Parathyroid adenoma (tissue), 2 donors: ENCODE results near the gene BOK.

Experiments used
- H2AFZ ChIP-seq: fragments of 300-600 bp; sonication (generic); one replicate; pipeline ENCODE4 v1.7.0; 2017; ENCODE audit warnings: antibody characterized with exemption, mild to moderate bottlenecking
- H3K27ac ChIP-seq: fragments of 300-600 bp; sonication (generic); one replicate; pipeline ENCODE4 v1.7.0; 2017
- H3K27me3 ChIP-seq: fragments of 300-600 bp; sonication (generic); one replicate; pipeline ENCODE4 v1.7.0; 2017; ENCODE audit warnings: low read length; ENCODE audit not compliant: control insufficient read depth, insufficient read depth
- H3K36me3 ChIP-seq: fragments of 300-600 bp; sonication (generic); one replicate; pipeline ENCODE4 v1.7.0; 2017; ENCODE audit warnings: low read length; ENCODE audit not compliant: control insufficient read depth, insufficient read depth
- H3K4me1 ChIP-seq: fragments of 300-600 bp; sonication (generic); one replicate; pipeline ENCODE4 v1.7.0; 2017; ENCODE audit warnings: control low read depth
- H3K4me2 ChIP-seq: fragments of 300-600 bp; sonication (generic); one replicate; pipeline ENCODE4 v1.7.0; 2017; ENCODE audit warnings: low read length
- H3K4me3 ChIP-seq: fragments of 300-600 bp; sonication (generic); one replicate; pipeline ENCODE4 v1.7.0; 2017; ENCODE audit warnings: low read depth, low read length
- H3K79me2 ChIP-seq: fragments of 300-600 bp; sonication (generic); one replicate; pipeline ENCODE4 v1.7.0; 2017; ENCODE audit warnings: control low read depth
- H3K9ac ChIP-seq: fragments of 300-600 bp; sonication (generic); one replicate; pipeline ENCODE4 v1.7.0; 2017; ENCODE audit warnings: mild to moderate bottlenecking
- H3K9me3 ChIP-seq: fragments of 300-600 bp; sonication (generic); one replicate; pipeline ENCODE4 v1.7.0; 2017; ENCODE audit warnings: low read length; ENCODE audit not compliant: control insufficient read depth
- TF ChIP-seq, protein P1 (sequence below): fragments of 300-600 bp; sonication (generic); IDR thresholded peaks from one replicate; pipeline ENCODE4 v1.7.0; 2017; ENCODE audit warnings: antibody characterized with exemption, mild to moderate bottlenecking
- donor health status: primary hyperparathyroidism.

The BOK gene

DNA sequence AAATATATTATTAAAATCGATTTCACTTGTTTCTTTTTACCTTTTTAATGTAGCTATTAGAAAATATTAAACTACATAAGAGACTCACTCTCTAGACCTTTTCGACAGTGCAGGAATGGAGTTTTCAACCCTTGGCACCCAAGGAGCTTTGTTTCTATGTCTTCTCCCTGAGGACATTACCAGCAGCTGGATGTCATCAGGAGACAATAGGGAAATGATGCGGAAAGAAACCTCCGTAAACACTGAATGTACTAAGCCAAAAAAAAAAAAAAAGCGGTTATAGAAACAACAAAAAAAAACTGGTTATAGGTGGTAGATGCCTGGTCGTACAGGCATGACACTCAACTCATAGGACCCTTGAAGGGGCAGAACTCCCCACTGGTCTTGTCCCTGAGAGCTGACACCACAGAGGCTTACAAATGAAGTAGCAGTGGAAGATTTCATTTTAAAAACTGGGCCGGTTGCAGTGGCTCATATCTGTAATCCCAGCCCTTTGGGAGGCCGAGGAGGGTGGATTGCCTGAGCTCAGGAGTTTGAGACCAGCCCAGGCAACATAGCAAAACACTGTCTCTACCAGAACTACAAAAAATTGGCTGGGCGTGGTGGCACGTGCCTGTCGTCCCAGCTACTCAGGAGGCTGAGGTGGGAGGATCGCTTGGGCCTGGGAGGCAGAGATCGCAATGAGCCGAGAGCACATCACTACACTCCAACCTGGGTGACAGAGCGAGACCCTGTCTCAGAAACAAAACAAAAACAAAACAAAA, 54.7 kb downstream of the BOK start:
- H3K9me3 ChIP-seq = no peaks in the 10 kb centered on the region
- no peak overlapping the region for H3K27ac ChIP-seq
- peaks cover 48% of the 10 kb centered on the region for H3K79me2 ChIP-seq
- peaks cover 9% of the 10 kb centered on the region for H3K4me1 ChIP-seq
- TF ChIP-seq, protein P1, sequence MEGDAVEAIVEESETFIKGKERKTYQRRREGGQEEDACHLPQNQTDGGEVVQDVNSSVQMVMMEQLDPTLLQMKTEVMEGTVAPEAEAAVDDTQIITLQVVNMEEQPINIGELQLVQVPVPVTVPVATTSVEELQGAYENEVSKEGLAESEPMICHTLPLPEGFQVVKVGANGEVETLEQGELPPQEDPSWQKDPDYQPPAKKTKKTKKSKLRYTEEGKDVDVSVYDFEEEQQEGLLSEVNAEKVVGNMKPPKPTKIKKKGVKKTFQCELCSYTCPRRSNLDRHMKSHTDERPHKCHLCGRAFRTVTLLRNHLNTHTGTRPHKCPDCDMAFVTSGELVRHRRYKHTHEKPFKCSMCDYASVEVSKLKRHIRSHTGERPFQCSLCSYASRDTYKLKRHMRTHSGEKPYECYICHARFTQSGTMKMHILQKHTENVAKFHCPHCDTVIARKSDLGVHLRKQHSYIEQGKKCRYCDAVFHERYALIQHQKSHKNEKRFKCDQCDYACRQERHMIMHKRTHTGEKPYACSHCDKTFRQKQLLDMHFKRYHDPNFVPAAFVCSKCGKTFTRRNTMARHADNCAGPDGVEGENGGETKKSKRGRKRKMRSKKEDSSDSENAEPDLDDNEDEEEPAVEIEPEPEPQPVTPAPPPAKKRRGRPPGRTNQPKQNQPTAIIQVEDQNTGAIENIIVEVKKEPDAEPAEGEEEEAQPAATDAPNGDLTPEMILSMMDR = no peak
- H3K4me2 ChIP-seq = no peak overlapping the region
- H2AFZ ChIP-seq = no peak overlapping the region
- H3K27me3 ChIP-seq = no peaks in the 10 kb centered on the region
- no peak overlapping the region for H3K9ac ChIP-seq
- no peak overlapping the region for H3K4me3 ChIP-seq
- no peaks in the 10 kb centered on the region for H3K36me3 ChIP-seq

DNA sequence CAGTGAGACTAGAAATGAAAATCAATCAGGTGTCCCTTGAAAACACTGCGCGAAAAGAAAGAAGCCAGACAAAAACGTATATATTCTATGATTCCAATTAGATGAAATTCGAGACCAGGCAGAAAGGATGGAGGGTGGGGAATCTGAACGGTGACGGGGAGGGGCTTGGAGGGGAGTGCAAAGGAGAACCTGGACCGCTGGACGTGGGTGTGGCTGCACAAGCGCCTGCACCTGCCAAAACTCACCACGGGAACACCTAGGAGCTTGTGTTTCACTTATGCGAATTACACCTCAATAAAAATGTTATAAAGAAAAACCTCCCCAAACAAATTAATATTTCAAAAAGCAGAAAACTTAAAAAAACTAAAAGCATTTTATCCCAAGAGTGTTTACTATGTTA, 56.5 kb downstream of the BOK start:
- Histone ChIP-seq H3K36me3 (no peaks in the 10 kb centered on the region), H3K9me3 (no peaks in the 10 kb centered on the region), H3K27ac (no peak overlapping the region), H3K4me1 (peaks cover 13% of the 10 kb centered on the region), H3K27me3 (no peaks in the 10 kb centered on the region), H3K9ac (no peak overlapping the region), H2AFZ (no peak overlapping the region), H3K4me3 (no peak overlapping the region), H3K4me2 (no peak overlapping the region), H3K79me2 (peaks cover 55% of the 10 kb centered on the region)
- TF ChIP-seq, protein P1 = no peak

DNA sequence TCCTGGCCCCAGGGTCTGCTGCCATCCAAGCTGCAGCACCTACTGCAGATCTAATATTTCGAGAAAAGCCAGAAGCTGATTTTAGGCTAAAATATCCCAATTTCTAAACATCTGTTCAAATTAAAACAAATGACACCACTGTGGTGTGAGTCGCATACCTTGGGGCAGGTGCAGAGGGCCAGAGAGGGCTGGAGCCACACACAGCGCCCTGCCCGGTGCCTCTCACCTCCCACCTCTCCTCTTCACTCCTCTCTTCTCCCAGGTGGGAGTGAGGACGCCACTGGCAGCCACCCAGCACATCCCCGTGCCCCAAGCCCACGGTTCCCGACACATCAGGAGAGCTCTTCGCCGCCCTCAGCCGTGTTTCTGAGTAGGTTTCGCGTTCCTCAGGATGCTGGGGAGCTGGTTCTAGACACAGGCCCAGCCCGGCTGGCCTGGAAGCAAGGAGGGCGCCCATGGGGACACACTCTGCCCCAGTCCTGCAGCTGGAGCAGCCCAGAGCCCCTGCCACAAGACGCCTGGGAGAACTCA, 57.0 kb downstream of the BOK start:
- H3K9ac ChIP-seq = no peak overlapping the region

DNA sequence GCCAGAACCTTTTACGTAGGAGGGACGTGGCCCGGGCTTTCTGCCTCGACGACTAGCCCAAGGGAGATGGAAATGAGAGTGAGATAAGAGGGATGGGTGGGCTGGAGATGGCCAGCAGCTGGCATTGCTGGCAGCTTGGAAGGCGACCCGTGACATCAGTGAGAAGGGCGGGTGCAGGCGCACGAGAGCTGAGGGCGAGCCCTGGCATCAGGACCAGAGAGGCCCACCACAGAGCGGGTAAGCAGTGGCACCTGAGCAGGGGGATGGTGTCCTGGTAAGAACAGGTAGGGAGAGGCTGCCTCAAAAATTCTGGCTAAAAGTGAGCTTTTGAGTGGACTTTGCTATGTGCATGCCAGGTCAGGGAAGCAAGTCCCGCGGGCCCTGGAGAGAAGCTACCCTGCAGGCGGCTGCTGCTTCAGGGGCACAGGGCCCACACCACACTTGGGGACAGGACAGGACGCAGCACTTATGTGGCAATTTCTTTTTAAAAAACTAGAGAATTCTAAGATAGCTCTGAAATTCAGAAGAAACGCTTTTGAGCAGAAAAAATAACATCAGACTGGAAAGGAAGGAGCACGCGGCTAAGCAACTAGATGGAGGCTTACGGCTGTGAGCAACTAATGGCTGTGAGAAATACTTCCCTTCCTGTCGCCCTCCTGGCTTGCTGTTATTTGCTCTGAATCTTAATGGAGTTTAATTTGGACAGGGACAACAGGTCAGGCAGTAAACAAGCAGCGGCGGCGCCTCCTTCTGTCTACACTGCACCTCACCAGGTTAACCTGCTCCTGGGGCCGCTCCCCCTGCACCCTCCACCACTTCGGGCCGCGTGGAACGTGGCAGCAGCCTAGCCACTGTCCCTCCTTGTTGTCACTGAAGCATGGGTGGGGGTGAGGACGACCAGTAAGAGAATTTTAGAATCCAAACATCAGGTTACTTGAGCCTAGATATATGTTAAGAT, 57.9 kb downstream of the BOK start:
- no peak overlapping the region for H3K9ac ChIP-seq
- H3K27me3 ChIP-seq = no peaks in the 10 kb centered on the region
- H3K27ac ChIP-seq = no peak overlapping the region
- TF ChIP-seq, protein P1 = no peak
- H3K9me3 ChIP-seq = no peaks in the 10 kb centered on the region
- peak overlapping the region; percentile 81 for H3K4me2 ChIP-seq
- no peaks in the 10 kb centered on the region for H3K36me3 ChIP-seq
- H3K4me3 ChIP-seq = peak overlapping the region; percentile 91
- H2AFZ ChIP-seq = peak overlapping the region; percentile 65
- H3K4me1 ChIP-seq = peaks cover 13% of the 10 kb centered on the region
- peaks cover 51% of the 10 kb centered on the region for H3K79me2 ChIP-seq

More for the DNA sequence above, 57.0 kb downstream of the BOK start:
- Histone ChIP-seq H3K4me3 (no peak overlapping the region), H3K79me2 (peaks cover 52% of the 10 kb centered on the region), H3K36me3 (no peaks in the 10 kb centered on the region), H3K27ac (no peak overlapping the region), H3K4me2 (peak overlapping the region; percentile 81), H3K4me1 (peaks cover 13% of the 10 kb centered on the region), H3K9me3 (no peaks in the 10 kb centered on the region), H2AFZ (no peak overlapping the region), H3K27me3 (no peaks in the 10 kb centered on the region)
- TF ChIP-seq, protein P1 = no peak
